Fibroblast of lung (primary cell): ENCODE data around the gene UGT1A5.

Source experiments
- EZH2 ChIP-seq: IDR thresholded peaks from 2 replicates; pipeline ENCODE4 v1.5.1; 2012; ENCODE audit warnings: low read length, control low read depth, mild to moderate bottlenecking; ENCODE audit errors: missing control alignments
- TF ChIP-seq, protein P1 (sequence below), 2 donors: IDR thresholded peaks in 1 of 2; conservative IDR thresholded peaks in 1 of 2; 1 replicate in 1 of 2; 2 replicates in 1 of 2; pipeline ENCODE4 v1.5.1; 2011 to 2012; ENCODE audit warnings: low read length in 2 of 2, control low read depth in 1 of 2, inconsistent platforms in 1 of 2, low read depth in 1 of 2, mild to moderate bottlenecking in 1 of 2

DNA sequence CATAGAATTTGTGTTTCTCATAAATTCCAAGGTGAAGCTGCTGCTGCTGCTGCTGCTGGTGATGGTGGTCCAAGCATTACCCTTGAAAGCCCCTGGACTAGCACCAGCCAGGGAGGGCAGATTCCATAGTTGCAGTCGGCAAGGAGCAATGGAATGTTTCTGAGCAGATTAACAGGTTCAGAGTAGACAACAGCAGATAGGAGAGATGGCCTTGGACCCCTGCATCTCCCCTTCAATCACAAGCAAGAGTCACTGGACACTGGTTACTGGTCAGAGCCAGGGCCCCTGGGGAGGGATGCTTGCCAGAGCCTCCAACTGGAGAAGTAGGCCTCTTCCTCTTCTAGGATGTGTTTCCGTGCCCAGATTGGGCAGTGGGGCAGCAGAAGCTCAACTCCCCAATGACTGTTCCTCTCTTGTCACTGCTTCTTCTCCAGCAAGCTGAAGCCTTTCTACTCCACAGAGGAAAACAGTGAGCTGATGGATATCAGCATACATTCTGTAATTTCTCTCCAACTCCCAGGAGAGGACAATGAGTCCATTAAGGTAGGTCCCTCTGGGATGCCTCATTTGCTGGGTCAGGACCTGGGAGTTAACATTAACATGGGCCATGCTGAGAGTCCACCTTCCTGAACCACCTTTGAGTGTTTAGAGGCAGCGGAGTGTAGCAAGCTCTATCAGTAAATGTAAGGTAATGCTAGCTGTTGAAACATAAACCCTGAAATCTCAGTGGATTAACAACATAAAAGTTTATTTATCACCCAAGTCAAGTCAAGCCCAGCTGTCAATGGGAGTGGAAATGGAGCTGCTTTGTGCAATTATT, 100.7 kb downstream of the UGT1A5 start:
- TF ChIP-seq, protein P1, sequence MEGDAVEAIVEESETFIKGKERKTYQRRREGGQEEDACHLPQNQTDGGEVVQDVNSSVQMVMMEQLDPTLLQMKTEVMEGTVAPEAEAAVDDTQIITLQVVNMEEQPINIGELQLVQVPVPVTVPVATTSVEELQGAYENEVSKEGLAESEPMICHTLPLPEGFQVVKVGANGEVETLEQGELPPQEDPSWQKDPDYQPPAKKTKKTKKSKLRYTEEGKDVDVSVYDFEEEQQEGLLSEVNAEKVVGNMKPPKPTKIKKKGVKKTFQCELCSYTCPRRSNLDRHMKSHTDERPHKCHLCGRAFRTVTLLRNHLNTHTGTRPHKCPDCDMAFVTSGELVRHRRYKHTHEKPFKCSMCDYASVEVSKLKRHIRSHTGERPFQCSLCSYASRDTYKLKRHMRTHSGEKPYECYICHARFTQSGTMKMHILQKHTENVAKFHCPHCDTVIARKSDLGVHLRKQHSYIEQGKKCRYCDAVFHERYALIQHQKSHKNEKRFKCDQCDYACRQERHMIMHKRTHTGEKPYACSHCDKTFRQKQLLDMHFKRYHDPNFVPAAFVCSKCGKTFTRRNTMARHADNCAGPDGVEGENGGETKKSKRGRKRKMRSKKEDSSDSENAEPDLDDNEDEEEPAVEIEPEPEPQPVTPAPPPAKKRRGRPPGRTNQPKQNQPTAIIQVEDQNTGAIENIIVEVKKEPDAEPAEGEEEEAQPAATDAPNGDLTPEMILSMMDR (conservative IDR thresholded peaks at IDR 0.05 in 1 of 2, IDR thresholded peaks at IDR 0.05 in 1 of 2; ENCODE audit: low read depth in 1 of 2, low read length in 2 of 2), result no peak
- TF ChIP-seq EZH2, result no peak
